Nephron progenitor cell (in vitro differentiated cells): ENCODE results near the gene BBS1.
"Not testable (repeated sequence)": the region's sequence is repeated elsewhere in the genome, so short reads cannot be mapped to it uniquely, and the experiment has no call there.

Source experiments
- DNase-seq: peaks from one replicate; pipeline ENCODE4 v3.0.0; 2021
- H3K27ac Mint-ChIP-seq: 2 replicates; pipeline ENCODE4 v1.8.0; 2021; ENCODE audit warnings: mild to moderate bottlenecking, moderate library complexity, mixed read lengths
- H3K27me3 Mint-ChIP-seq: 2 replicates; pipeline ENCODE4 v1.8.0; 2021; ENCODE audit warnings: mild to moderate bottlenecking, low read depth, mixed read lengths; ENCODE audit not compliant: poor library complexity
- H3K36me3 Mint-ChIP-seq: 2 replicates; pipeline ENCODE4 v1.8.0; 2021; ENCODE audit warnings: low read depth, mixed read lengths
- H3K4me1 Mint-ChIP-seq: 2 replicates; pipeline ENCODE4 v1.8.0; 2021; ENCODE audit warnings: mixed read lengths
- H3K4me3 Mint-ChIP-seq: 2 replicates; pipeline ENCODE4 v1.8.0; 2021; ENCODE audit warnings: mild to moderate bottlenecking, moderate library complexity, mixed read lengths
- H3K9me3 Mint-ChIP-seq: 2 replicates; pipeline ENCODE4 v1.8.0; 2021; ENCODE audit warnings: mild to moderate bottlenecking, moderate library complexity, mixed read lengths
- TF ChIP-seq, protein P1 (sequence below): fragments of 200-600 bp; sonication (generic); IDR thresholded peaks from 2 replicates; pipeline ENCODE4 v1.5.0; 2021; ENCODE audit warnings: antibody characterized with exemption

The BBS1 gene

DNA sequence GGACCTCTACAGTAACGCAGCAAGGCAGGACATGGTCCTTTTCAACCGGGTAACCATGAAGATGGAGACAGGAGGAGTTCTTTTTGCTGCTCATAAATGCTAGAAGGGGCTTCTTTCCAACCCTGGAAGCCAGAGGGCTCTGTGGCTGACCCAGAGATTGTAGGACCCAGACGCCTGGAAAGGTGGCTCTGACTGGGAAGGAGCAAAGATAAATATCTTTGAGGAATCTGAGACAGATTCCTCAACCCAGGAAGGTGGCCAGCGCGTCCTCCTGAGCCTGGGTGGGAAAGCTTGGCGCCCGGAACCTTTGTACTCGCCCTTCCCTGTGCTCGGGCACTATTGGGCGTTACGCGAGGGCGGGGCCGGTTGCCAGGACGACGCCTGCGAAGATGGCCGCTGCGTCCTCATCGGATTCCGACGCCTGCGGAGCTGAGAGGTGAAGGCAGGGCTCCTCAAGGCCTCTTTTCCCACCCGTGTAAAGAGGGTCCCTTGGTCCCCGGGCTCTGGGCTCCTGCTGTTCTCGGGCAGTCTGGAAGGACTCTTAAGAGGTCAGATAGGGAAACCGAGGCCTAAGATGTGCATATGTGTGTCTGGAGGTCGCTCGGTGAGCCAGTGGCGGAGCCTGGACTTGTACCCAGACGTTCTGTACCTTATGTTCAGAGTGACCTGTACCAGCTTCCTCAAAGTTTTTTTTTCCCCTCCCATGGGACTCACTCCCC, at the start of gene BBS1:
BBS1 (plus strand) TSS at position 365 of the 719 bp plus-strand sequence; CDS start at position 390, 25 bp downstream.
- TF ChIP-seq, protein P1, sequence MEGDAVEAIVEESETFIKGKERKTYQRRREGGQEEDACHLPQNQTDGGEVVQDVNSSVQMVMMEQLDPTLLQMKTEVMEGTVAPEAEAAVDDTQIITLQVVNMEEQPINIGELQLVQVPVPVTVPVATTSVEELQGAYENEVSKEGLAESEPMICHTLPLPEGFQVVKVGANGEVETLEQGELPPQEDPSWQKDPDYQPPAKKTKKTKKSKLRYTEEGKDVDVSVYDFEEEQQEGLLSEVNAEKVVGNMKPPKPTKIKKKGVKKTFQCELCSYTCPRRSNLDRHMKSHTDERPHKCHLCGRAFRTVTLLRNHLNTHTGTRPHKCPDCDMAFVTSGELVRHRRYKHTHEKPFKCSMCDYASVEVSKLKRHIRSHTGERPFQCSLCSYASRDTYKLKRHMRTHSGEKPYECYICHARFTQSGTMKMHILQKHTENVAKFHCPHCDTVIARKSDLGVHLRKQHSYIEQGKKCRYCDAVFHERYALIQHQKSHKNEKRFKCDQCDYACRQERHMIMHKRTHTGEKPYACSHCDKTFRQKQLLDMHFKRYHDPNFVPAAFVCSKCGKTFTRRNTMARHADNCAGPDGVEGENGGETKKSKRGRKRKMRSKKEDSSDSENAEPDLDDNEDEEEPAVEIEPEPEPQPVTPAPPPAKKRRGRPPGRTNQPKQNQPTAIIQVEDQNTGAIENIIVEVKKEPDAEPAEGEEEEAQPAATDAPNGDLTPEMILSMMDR: no peak
- Mint-ChIP-seq H3K27me3 (peaks cover 5% of the 10 kb centered on the region), H3K9me3 (no peaks in the 10 kb centered on the region), H3K27ac (peak within 1 kb of the TSS; percentile 92), H3K4me1 (peaks cover 9% of the 10 kb centered on the region), H3K4me3 (peak within 1 kb of the TSS; percentile 99), H3K36me3 (peaks cover 23% of the 10 kb centered on the region)
- peak; percentile 92 for DNase-seq

DNA sequence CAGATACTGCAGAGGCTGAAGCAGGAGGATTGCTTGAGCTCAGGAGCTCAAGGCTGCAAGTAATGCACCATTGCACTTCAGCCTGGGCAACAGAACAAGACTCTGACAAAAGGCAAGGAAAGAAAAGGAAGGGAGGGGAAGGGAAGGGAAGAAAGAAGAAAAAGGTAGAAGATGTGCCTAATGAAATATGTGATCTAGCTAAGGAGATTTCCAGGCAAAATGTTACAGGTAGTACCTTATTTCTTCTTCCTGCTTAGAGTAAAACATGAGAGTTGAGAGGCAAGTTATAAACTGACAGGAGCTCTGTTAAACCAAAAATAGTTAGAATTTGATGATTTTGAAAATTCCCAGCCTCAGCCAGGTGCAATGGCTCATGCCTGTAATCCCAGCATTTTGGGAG, 48.4 kb upstream of the BBS1 start:
- no peaks in the 10 kb centered on the region for H3K36me3 Mint-ChIP-seq
- H3K4me3 Mint-ChIP-seq: no peak overlapping the region
- peaks cover 11% of the 10 kb centered on the region for H3K4me1 Mint-ChIP-seq
- no peak overlapping the region for H3K27ac Mint-ChIP-seq
- TF ChIP-seq, protein P1: no peak
- H3K9me3 Mint-ChIP-seq: peaks cover 24% of the 10 kb centered on the region
- peaks cover 21% of the 10 kb centered on the region for H3K27me3 Mint-ChIP-seq
- no peak for DNase-seq

DNA sequence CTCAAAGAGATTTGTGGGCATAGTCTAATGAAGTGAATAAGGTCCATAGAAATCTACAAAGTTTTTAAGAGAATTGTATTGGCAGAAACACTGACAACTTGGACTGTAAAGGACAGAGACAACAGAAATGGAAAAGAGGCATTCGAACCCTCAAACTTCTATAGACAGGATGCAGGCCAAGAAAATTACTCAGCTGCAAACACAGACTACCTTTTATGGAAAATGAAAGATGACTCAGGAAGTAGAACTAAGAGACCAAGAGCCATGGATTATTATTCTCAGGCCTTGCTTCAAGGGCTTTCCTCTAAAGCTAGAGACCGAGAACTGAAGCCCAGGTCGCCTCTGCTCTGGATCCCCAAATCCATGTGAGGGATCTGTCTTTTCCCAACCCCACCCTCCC, 47.5 kb upstream of the BBS1 start:
- Mint-ChIP-seq H3K9me3 (peaks cover 24% of the 10 kb centered on the region), H3K4me3 (no peak overlapping the region), H3K27ac (no peak overlapping the region), H3K4me1 (peaks cover 19% of the 10 kb centered on the region), H3K27me3 (peaks cover 23% of the 10 kb centered on the region), H3K36me3 (no peaks in the 10 kb centered on the region)
- TF ChIP-seq, protein P1: no peak
- DNase-seq: no peak

DNA sequence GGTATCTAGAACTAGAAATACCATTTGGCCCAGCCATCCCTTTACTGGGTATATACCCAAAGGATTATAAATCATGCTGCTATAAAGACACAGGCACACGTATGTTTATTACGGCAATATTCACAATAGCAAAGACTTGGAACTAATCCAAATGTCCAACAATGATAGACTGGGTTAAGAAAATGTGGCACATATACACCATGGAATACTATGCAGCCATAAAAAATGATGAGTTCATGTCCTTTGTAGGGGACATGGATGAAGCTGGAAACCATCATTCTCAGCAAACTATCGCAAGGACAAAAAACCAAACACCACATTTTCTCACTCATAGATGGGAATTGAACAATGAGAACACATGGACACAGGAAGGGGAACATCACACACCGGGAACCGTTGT, 46.3 kb upstream of the BBS1 start:
- Mint-ChIP-seq H3K4me1 (peaks cover 31% of the 10 kb centered on the region), H3K9me3 (peaks cover 24% of the 10 kb centered on the region), H3K27me3 (peaks cover 23% of the 10 kb centered on the region)
- not testable (repeated sequence) for DNase-seq, H3K4me3 Mint-ChIP-seq, H3K36me3 Mint-ChIP-seq, H3K27ac Mint-ChIP-seq

DNA sequence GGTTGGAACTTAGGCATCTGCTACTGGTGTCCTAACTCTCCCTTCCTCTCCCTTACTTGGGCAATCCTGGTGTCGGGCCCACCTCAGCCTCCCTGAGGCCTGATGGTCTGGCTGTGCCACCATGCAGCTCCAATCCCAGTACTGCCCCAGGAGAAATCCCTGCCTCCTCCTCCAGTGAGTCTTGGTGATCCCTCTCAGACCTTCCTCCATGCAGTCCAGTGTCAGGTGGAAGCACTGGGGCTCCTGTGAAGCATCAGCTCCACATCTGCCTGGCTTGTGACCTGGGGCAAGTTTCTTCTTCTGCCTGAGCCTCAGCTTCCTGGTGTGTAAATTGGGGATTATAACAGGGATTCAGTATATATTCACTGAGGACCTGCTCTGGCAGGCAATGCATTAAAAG, 45.5 kb upstream of the BBS1 start:
- no peak for DNase-seq
- H3K9me3 Mint-ChIP-seq: peaks cover 24% of the 10 kb centered on the region
- TF ChIP-seq, protein P1: no peak
- peak overlapping the region; percentile 90 for H3K4me3 Mint-ChIP-seq
- H3K27ac Mint-ChIP-seq: no peak overlapping the region
- peaks cover 36% of the 10 kb centered on the region for H3K4me1 Mint-ChIP-seq
- no peaks in the 10 kb centered on the region for H3K36me3 Mint-ChIP-seq
- peaks cover 18% of the 10 kb centered on the region for H3K27me3 Mint-ChIP-seq

DNA sequence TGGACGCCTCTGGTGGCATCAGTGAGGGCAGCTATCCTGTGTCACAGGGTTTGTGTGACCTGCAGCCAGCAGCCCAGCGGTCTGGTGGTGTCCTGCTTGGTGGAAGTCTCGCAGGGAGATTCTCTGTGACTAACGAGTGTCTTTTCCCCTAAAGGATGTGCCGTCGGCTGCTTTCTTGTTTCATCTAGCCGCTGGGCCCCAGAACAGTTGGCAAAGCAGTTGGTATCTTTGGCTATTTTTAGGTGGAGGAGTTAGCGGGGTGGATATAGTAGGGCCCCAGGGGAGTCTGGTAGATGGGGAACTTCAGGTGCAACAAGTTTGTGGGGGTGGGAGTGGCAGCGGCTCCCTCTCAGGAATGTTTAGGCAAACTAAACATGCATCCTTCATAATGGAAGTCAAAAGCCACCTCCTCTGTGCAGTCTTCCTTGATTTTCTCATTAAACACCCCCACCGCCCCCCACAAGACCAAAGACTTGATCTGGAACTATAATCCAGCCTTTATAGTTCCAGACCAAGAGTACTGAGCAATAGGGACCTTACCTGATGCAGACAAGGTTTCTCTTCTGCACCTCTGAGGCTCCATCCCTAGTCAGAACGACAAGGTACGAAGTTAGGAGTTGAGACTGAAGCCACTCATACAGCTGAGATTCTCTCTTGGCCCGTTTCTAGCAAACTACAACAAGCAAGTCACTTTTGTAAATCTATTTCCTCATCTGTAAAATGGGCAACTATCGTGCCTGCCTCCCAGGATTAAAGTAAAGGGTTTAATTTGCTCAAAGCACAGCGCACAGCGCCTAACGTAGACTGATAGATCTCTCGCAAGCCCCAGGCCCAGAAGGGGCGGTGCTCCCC, 44.8 kb upstream of the BBS1 start:
- Mint-ChIP-seq H3K36me3 (no peaks in the 10 kb centered on the region), H3K27me3 (peaks cover 20% of the 10 kb centered on the region), H3K27ac (no peak overlapping the region), H3K9me3 (peaks cover 24% of the 10 kb centered on the region), H3K4me1 (peaks cover 43% of the 10 kb centered on the region), H3K4me3 (peak overlapping the region; percentile 90)
- no peak for DNase-seq
- TF ChIP-seq, protein P1: no peak
